ENCODE results near the gene AMHR2.
"Not testable (repeated sequence)": the region's sequence is repeated elsewhere in the genome, so short reads cannot be mapped to it uniquely, and the experiment has no call there.

GRCh38 chr12:53422247-53422646 is 1.4 kb upstream of the AMHR2 start:
- TF ChIP-seq CTCF (conservative IDR thresholded peaks at IDR 0.05; ENCODE audit: low read depth, low read length); EZH2 (IDR thresholded peaks at IDR 0.05; ENCODE audit: borderline replicate concordance, low read depth, low read length, poor library complexity, severe bottlenecking): not testable (repeated sequence)
